ENCODE data around the gene RANBP9.

DNA sequence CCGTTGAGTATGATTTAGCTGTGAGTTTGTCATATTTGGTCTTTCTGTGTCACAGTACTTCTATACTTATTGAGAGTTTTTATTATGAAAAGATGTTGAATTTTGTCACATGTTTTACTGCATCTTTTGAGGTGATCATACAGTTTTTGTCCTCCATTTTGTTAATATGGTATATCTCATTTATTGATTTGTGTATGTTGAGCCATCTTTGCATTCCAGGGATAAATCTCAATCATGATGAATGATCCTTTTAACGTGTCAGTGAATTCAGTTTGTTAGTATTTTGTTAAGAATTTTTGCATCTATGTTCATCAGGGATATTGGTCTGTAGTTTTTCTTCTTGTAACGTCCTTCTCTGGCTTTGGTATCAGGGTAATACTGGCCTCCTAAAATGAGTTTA, 133.7 kb downstream of the RANBP9 start:
- TF ChIP-seq ZNF8 (CRISPR knock-in tag; IDR thresholded peaks at IDR 0.05) (no peak), ARNTL (CRISPR knock-in tag; IDR thresholded peaks at IDR 0.05; ENCODE audit: borderline replicate concordance, low read depth) (no peak), ZFP30 (CRISPR knock-in tag; IDR thresholded peaks at IDR 0.05) (no peak)
- TF ChIP-seq, protein P1, sequence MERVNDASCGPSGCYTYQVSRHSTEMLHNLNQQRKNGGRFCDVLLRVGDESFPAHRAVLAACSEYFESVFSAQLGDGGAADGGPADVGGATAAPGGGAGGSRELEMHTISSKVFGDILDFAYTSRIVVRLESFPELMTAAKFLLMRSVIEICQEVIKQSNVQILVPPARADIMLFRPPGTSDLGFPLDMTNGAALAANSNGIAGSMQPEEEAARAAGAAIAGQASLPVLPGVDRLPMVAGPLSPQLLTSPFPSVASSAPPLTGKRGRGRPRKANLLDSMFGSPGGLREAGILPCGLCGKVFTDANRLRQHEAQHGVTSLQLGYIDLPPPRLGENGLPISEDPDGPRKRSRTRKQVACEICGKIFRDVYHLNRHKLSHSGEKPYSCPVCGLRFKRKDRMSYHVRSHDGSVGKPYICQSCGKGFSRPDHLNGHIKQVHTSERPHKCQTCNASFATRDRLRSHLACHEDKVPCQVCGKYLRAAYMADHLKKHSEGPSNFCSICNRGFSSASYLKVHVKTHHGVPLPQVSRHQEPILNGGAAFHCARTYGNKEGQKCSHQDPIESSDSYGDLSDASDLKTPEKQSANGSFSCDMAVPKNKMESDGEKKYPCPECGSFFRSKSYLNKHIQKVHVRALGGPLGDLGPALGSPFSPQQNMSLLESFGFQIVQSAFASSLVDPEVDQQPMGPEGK (CRISPR knock-in tag; IDR thresholded peaks at IDR 0.05; ENCODE audit: borderline replicate concordance), result no peak

Data from SK-N-SH treated with all-trans-retinoic acid at 6 μM for 48 hours (cell line).